Left ventricle myocardium inferior (tissue), 1 donor: ENCODE measurements around the gene VIT. TPM values are rescaled to one million over a fixed set of nuclear protein-coding genes. Genes with fewer than 3 reads are reported as not detected.
"Not testable (repeated sequence)": the region's sequence is repeated elsewhere in the genome, so short reads cannot be mapped to it uniquely, and the experiment has no call there.

ENCODE experiments used
- DNase-seq: peaks from one replicate; pipeline ENCODE4 v3.0.0-alpha.2; 2020
- H3K27ac ChIP-seq: fragments of 200-600 bp; replicated peaks from 2 replicates; pipeline ENCODE4 v1.8.0; 2021
- H3K27me3 ChIP-seq: fragments of 200-600 bp; 2 replicates; pipeline ENCODE4 v1.8.0; 2021; ENCODE audit warnings: low read depth
- H3K36me3 ChIP-seq: fragments of 200-600 bp; 2 replicates; pipeline ENCODE4 v1.8.0; 2021
- H3K4me1 ChIP-seq: fragments of 200-600 bp; 2 replicates; pipeline ENCODE4 v1.8.0; 2021
- H3K4me3 ChIP-seq: fragments of 200-600 bp; 2 replicates; pipeline ENCODE4 v1.8.0; 2021; ENCODE audit warnings: mild to moderate bottlenecking, moderate library complexity
- H3K9me3 ChIP-seq: fragments of 200-600 bp; replicated peaks from 2 replicates; pipeline ENCODE4 v1.8.0; 2021
- intact Hi-C: fragments of 100-400 bp; cut with micrococcal nuclease; formaldehyde crosslinking; loops from one replicate; pipeline ENCODE4 v1.11.0; 2022
- total RNA-seq: library from RNA; stranded (reverse); fragmentation: NEBNext Ultra II Directional; extraction: Animal tissue kit (Norgen Biotek cat#: 25700); gene quantifications from one replicate; pipeline ENCODE4 v1.2.1, GENCODE V29; 2021
- TF ChIP-seq, protein P1 (sequence below): fragments of 200-600 bp; IDR thresholded peaks from 2 replicates; pipeline ENCODE4 v1.8.0; 2021; ENCODE audit warnings: antibody characterized with exemption, mild to moderate bottlenecking, borderline replicate concordance
- donor health status: DM: no; HTN: yes; CAD: no; lungs with severe emphysema.

The VIT gene
- total RNA-seq, 1 donor from 2014 or later: 8.5 TPM

DNA sequence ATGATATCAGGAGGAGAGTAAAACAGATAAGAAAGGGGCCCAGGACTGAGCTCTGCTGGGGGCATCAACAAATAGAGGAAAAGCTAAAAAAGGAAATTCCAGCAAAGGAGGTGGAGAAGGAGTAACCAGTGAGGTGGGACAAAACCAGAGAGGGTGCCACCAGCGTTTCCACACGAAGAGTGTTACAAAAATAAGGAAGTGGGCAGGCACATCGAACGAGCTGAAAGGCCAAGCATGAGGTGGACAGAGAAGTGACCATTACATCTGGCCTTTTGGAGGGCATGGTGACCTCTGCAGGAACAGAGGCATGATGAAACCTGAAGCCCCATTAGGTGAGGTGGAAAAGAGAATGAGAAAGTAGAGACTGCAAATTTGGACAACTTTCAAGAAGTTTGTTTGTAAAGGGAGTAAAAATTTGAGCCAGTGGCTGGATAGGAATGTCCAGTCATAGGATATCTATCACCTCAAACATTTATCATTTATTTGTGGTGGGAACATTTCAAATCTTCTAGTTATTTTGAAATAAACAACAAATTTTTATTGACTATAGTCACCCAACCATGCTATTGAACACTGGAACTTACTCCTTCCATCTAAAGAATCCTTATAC, 18.4 kb upstream of the VIT start:
- H3K36me3 ChIP-seq: no peaks in the 10 kb centered on the region
- TF ChIP-seq, protein P1, sequence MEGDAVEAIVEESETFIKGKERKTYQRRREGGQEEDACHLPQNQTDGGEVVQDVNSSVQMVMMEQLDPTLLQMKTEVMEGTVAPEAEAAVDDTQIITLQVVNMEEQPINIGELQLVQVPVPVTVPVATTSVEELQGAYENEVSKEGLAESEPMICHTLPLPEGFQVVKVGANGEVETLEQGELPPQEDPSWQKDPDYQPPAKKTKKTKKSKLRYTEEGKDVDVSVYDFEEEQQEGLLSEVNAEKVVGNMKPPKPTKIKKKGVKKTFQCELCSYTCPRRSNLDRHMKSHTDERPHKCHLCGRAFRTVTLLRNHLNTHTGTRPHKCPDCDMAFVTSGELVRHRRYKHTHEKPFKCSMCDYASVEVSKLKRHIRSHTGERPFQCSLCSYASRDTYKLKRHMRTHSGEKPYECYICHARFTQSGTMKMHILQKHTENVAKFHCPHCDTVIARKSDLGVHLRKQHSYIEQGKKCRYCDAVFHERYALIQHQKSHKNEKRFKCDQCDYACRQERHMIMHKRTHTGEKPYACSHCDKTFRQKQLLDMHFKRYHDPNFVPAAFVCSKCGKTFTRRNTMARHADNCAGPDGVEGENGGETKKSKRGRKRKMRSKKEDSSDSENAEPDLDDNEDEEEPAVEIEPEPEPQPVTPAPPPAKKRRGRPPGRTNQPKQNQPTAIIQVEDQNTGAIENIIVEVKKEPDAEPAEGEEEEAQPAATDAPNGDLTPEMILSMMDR: no peak
- peaks cover 16% of the 10 kb centered on the region for H3K9me3 ChIP-seq
- no peak overlapping the region for H3K27ac ChIP-seq
- no peaks in the 10 kb centered on the region for H3K4me1 ChIP-seq
- DNase-seq: no peak
- no peaks in the 10 kb centered on the region for H3K27me3 ChIP-seq
- intact Hi-C loops: no loop called here
- H3K4me3 ChIP-seq: no peak overlapping the region

DNA sequence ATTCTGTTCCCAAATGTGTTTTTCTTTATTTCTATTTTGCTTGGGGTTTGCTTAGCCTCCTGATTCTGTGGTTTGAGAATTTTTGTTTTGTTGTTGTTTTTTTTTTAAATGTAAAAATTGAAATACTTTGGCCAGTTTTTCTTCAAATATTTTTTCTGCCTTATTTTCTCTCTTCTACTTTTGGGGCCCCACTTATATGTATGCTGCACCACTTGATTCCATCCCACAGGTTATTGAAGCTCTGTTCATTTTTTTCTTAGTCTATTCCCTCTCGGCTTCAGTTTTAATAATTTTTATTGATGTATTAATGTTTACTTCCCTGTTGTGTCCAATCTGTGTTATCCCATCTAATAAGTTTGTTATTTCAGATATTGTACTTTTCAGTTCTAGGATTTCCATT, 17.7 kb upstream of the VIT start:
- intact Hi-C loops: no loop called here
- TF ChIP-seq, protein P1: no peak
- no peaks in the 10 kb centered on the region for H3K27me3 ChIP-seq

DNA sequence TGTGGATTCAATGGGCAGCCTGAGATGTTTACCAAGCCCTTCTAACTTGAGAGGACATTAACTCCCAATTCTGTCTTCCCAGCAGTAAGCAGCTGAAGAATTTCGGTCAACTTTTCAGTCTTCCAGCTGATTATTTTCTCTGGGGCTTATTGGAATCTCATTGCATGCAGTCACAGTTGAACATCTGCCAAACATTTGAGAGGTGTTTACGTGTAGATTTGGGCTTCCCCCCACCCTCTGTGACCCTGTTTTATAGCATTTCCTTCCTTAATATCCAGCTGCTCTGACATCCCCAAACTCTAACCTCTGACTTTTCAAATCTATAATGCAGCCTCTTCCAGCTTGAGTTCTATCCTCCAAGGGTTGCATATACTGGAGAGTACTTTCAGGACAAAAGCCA, 16.5 kb upstream of the VIT start:
- Histone ChIP-seq H3K27me3 (no peaks in the 10 kb centered on the region), H3K4me1 (no peaks in the 10 kb centered on the region), H3K9me3 (peaks cover 16% of the 10 kb centered on the region), H3K4me3 (no peak overlapping the region), H3K36me3 (no peaks in the 10 kb centered on the region), H3K27ac (no peak overlapping the region)
- DNase-seq: no peak
- TF ChIP-seq, protein P1: no peak
- intact Hi-C loops: no loop called here

More for the DNA sequence above, 17.7 kb upstream of the VIT start:
- H3K4me1 ChIP-seq: no peaks in the 10 kb centered on the region
- no peak overlapping the region for H3K27ac ChIP-seq
- no peak overlapping the region for H3K4me3 ChIP-seq
- H3K36me3 ChIP-seq: no peaks in the 10 kb centered on the region
- no peak for DNase-seq
- H3K9me3 ChIP-seq: peaks cover 16% of the 10 kb centered on the region

DNA sequence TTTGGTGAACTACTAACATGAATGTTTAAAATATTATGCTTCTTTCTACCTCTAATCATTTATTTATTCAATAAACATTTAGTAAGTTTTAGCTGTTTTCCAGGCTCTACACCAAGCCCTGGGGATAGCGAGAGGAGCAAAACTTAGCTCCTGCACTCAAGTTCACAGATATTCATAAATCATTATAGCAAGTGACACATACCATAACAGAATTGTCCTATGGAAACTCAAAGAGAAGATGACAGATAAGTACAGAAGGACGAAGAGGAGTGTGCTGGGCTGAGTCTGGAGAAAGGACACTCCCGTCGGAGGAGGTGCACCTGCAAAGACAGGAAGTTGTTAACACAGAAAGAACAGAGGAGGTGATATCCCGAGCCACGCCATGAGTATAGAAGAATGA, 13.9 kb upstream of the VIT start:
- H3K27me3 ChIP-seq: no peaks in the 10 kb centered on the region
- TF ChIP-seq, protein P1: no peak
- no peak overlapping the region for H3K27ac ChIP-seq
- intact Hi-C loops: no loop called here
- H3K36me3 ChIP-seq: no peaks in the 10 kb centered on the region
- H3K4me3 ChIP-seq: no peak overlapping the region
- H3K9me3 ChIP-seq: peaks cover 16% of the 10 kb centered on the region
- no peaks in the 10 kb centered on the region for H3K4me1 ChIP-seq
- no peak for DNase-seq

DNA sequence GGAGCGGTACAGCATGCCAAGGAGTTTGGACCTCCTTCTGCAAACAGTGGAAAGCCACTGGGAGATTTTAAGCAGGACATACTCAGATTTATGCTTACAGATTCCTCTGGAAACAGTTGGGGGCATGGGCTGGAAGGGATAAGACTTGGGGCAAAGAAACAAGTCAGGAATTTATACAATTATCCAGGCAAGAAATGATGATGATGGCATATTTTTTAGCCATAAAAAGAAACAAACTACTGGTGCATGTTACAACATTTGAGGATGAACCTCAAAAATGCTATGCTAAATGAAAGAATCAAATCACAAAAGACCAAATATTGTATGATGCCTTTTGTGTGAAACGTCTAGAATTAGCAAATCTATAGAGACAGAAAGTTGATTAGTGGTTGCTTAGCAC, 13.5 kb upstream of the VIT start:
- TF ChIP-seq, protein P1: no peak
- H3K4me1 ChIP-seq: no peaks in the 10 kb centered on the region
- H3K27ac ChIP-seq: no peak overlapping the region
- intact Hi-C loops: no loop called here
- H3K9me3 ChIP-seq: peaks cover 15% of the 10 kb centered on the region
- DNase-seq: no peak
- no peaks in the 10 kb centered on the region for H3K36me3 ChIP-seq
- H3K27me3 ChIP-seq: no peaks in the 10 kb centered on the region
- H3K4me3 ChIP-seq: no peak overlapping the region

DNA sequence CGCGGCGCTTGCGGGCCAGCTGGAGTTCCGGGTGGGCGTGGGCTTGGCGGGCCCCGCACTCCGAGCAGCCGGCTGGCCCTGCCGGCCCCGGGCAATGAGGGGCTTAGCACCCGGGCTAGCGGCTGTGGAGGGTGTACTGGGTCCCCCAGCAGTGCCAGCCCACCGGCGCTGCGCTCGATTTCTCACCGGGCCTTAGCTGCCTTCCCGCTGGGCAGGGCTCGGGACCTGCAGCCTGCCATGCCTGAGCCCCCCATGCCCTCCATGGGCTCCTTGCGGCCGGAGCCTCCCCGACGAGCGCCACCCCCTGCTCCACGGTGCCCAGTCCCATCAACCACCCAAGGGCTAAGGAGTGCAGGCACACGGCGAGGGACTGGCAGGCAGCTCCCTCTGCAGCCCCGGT, 8.2 kb upstream of the VIT start:
- H3K4me3 ChIP-seq, H3K27me3 ChIP-seq, H3K4me1 ChIP-seq, intact Hi-C loops, H3K36me3 ChIP-seq, DNase-seq, H3K27ac ChIP-seq, H3K9me3 ChIP-seq: not testable (repeated sequence)

DNA sequence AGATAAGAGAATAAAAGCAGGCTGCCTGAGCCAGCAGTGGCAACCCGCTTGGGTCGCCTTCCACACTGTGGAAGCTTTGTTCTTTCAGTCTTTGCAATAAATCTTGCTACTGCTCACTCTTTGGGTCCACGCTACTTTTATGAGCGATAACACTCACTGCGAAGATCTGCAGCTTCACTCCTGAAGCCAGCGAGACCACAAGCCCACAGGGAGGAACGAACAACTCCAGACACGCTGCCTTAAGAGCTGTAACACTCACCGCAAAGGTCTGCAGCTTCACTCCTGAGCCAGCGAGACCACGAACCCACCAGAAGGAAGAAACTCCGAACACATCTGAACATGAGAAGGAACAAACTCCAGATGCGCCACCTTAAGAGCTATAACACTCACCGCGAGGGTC, 7.5 kb upstream of the VIT start:
- DNase-seq, intact Hi-C loops, H3K9me3 ChIP-seq, H3K27ac ChIP-seq, H3K27me3 ChIP-seq, H3K36me3 ChIP-seq, H3K4me1 ChIP-seq, H3K4me3 ChIP-seq: not testable (repeated sequence)
